Measurements from ENCODE around the gene KLHL30. TPM values are rescaled to one million over a fixed set of nuclear protein-coding genes. Genes with fewer than 3 reads are reported as not detected.

The KLHL30 gene
- total RNA-seq, 1 donor from 2014 or later: not detected

DNA sequence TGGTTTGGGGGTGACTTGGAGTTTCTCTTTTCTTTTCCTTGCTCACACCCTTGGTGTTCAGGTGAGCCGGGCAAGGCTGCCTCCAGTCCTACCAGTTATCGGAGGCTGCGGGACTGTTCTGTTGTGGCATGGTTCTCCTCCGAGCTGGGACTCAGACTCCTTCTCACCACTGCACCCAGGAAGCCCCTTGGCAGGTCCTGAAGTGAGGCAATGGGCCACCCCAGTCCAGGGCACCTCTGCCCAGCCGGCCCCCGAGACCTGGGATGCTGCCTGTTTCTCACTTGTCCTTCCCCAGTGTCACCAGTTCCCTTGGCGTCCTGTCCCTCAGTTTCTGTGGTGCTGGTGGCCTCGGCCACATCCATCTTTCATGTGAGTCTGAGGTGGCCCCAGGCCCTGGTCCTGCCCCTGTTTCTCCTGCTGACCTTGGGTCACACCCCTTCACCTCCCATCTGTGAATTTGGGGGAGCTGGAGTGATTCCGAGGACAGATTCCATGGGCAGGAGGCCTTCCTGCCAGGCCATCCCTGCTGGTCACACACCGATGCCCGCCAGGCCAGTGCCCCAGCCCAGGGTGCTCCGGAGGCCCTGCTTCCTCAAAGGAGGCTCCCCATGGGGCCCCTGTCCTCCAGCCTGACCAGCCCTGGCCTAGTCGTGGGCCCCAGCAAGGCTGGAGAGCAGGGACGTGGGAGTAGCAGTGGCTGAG lies 6.6 kb upstream of the KLHL30 start:
- TF ChIP-seq, protein P1, sequence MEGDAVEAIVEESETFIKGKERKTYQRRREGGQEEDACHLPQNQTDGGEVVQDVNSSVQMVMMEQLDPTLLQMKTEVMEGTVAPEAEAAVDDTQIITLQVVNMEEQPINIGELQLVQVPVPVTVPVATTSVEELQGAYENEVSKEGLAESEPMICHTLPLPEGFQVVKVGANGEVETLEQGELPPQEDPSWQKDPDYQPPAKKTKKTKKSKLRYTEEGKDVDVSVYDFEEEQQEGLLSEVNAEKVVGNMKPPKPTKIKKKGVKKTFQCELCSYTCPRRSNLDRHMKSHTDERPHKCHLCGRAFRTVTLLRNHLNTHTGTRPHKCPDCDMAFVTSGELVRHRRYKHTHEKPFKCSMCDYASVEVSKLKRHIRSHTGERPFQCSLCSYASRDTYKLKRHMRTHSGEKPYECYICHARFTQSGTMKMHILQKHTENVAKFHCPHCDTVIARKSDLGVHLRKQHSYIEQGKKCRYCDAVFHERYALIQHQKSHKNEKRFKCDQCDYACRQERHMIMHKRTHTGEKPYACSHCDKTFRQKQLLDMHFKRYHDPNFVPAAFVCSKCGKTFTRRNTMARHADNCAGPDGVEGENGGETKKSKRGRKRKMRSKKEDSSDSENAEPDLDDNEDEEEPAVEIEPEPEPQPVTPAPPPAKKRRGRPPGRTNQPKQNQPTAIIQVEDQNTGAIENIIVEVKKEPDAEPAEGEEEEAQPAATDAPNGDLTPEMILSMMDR (IDR thresholded peaks at IDR 0.05): no peak
- POLR2A ChIA-PET: no interaction called here
- DNase-seq: no peak
- Mint-ChIP-seq H3K4me1 (no peaks in the 10 kb centered on the region), H3K9me3 (no peaks in the 10 kb centered on the region), H3K4me3 (no peak overlapping the region), H3K27me3 (no peaks in the 10 kb centered on the region), H3K36me3 (ENCODE audit: low read depth) (no peaks in the 10 kb centered on the region), H3K27ac (no peak overlapping the region)
- ATAC-seq (ENCODE audit: low read depth): no peak
- CTCF ChIA-PET: no interaction called here
- intact Hi-C loops (cut with micrococcal nuclease): no loop called here

DNA sequence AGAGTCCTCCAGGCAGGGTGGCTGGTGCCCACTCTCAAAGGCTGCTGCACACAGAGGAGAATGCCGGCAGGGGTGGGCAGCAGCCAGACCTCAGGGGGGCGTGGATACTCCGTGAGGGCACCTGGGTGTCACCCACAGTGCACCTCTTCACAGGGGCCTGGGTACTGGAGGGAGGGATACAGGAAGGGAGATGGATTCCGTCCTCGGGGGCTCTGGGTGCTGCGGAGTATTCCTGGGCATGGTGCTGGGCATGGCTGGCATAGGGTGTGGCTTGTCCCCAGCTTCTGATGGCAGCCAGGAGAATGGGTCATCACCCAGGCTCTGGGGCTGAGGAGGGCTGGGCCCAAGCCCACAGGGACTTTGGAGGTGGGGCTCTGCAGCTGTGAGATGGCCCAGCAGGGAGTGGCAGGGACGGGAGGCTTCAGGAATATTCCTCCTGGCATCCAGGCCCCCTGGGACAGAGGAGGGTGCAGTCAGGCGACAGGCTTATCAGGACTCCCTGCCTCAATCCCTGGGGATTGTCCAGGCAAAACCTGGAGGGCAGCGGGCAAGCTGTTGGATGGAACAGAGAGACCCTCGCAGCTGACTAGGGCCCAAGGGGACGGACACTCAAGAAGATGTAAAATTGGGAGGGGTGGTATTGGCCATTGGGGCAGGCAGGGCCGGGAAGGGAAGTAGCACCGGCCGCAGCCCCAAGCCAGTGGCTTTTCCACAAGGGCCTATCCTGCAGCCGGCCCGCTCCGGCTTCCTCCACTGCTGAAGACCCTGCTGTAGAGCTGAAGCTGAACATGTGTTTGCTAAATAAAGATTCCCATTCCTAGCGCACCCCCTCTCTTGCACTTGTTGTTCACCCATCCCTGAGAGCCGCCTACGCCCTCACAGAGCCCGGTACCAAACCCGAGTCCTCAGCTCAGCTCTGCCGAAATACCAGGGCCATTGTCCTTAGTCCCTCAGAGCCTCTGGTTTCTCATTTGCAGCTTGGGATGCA lies 5.7 kb upstream of the KLHL30 start:
- H3K36me3 Mint-ChIP-seq (ENCODE audit: low read depth): no peaks in the 10 kb centered on the region
- no peaks in the 10 kb centered on the region for H3K4me1 Mint-ChIP-seq
- ChIA-PET POLR2A (no interaction called here), CTCF (no interaction called here)
- no peak overlapping the region for H3K27ac Mint-ChIP-seq
- intact Hi-C loops (cut with micrococcal nuclease): no loop called here
- H3K9me3 Mint-ChIP-seq: no peaks in the 10 kb centered on the region
- H3K27me3 Mint-ChIP-seq: no peaks in the 10 kb centered on the region
- no peak for ATAC-seq (ENCODE audit: low read depth)
- no peak for DNase-seq
- H3K4me3 Mint-ChIP-seq: no peak overlapping the region
- TF ChIP-seq, protein P1 (IDR thresholded peaks at IDR 0.05): no peak

DNA sequence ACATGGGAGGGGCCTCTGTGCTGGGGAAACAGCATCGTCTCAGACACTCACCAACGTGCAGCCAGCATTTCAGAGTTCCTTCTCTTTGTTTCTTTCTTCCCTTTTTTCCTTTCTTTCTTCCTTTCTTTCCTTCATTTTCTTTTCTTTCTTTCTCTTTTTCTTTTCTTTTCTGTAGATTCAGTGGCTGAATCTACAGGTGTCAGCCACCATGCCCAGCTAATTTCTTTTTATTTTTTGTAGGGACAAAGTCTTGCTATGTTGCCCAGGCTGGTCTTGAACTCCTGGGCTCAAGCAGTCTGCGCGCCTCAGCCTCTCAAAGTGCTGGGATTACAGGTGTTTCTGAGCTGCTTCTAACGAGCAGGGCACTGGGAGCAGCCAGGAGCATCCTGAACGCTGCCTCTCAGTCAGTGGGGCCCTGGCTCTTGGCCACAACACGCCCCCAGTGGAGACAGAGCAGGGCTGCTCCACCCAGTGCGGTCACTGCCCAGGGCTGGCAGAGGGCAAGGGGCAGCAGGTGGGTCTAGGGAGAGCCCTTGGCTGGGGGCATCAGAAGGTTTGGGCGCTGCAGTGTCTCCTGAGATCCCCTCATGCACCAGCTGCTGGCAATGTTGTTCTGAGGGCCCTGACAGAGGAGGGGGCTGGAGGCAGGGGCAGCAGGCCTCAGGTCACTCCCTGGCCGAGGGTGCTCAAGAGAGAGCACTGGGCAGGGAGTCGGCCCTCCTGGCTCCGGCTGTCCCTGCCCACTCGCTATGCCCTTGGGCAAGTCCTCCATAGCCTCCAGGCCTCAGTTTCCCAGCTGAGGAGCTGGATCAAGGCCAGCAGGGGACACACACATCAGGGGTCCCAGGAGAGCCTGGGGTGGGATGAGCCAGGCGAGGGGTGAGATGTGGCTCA lies 4.7 kb upstream of the KLHL30 start:
- intact Hi-C loops (cut with micrococcal nuclease): no loop called here
- ATAC-seq (ENCODE audit: low read depth) (no peak), DNase-seq (no peak)
- peaks cover 8% of the 10 kb centered on the region for H3K4me1 Mint-ChIP-seq
- no peaks in the 10 kb centered on the region for H3K27me3 Mint-ChIP-seq
- ChIA-PET POLR2A (interaction anchor here (0.6 kb wide), 1 partner anchor 23 kb away, joined by 7 read pairs; no protein-coding TSS in a partner anchor), CTCF (no interaction called here)
- no peak overlapping the region for H3K27ac Mint-ChIP-seq
- no peak overlapping the region for H3K4me3 Mint-ChIP-seq
- TF ChIP-seq, protein P1 (IDR thresholded peaks at IDR 0.05): no peak
- H3K9me3 Mint-ChIP-seq: no peaks in the 10 kb centered on the region
- no peaks in the 10 kb centered on the region for H3K36me3 Mint-ChIP-seq (ENCODE audit: low read depth)

DNA sequence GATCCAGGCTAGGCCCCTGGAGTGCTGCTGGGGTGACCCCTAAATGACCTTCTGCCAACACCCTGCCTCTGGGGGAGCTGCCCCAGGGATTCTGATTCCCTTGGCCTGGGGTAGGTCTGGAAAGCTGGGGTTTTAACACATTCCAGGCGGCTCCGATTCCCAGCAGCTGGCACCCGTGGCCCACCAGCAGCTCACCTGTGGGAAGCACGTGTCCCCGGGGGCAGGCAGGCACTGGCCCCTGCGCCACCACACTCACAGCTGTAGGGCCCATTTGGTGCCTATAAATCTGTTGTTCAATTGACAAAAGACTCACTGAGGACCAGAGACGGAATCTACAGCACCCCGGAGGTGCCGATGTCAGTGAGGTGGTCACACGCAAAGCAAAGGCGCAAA lies 4.1 kb upstream of the KLHL30 start:
- Mint-ChIP-seq H3K27ac (no peak overlapping the region), H3K4me3 (no peak overlapping the region), H3K4me1 (peaks cover 8% of the 10 kb centered on the region), H3K9me3 (no peaks in the 10 kb centered on the region), H3K36me3 (ENCODE audit: low read depth) (no peaks in the 10 kb centered on the region), H3K27me3 (no peaks in the 10 kb centered on the region)
- POLR2A ChIA-PET: no interaction called here
- CTCF ChIA-PET: no interaction called here
- TF ChIP-seq, protein P1 (IDR thresholded peaks at IDR 0.05): no peak
- ATAC-seq (ENCODE audit: low read depth): no peak
- no peak for DNase-seq
- intact Hi-C loops (cut with micrococcal nuclease): no loop called here
